PC-3 (cell line): ENCODE results near the gene ZNF117.
"Not testable (repeated sequence)": the region's sequence is repeated elsewhere in the genome, so short reads cannot be mapped to it uniquely, and the experiment has no call there.

Experiments used
- CTCF ChIP-seq: fragments of 300-600 bp; sonication (generic); conservative IDR thresholded peaks from 2 replicates; pipeline ENCODE4 v1.5.1; 2017; ENCODE audit warnings: antibody characterized with exemption, low read depth, mild to moderate bottlenecking, low read length
- EZH2 ChIP-seq: fragments of 300-600 bp; sonication (generic); IDR thresholded peaks from one replicate; pipeline ENCODE4 v1.6.1; 2017; ENCODE audit warnings: antibody characterized with exemption, mild to moderate bottlenecking, low read length; ENCODE audit not compliant: unreplicated experiment
- EZH2phosphoT487 ChIP-seq: fragments of 300-600 bp; sonication (generic); IDR thresholded peaks from 2 replicates; pipeline ENCODE4 v1.6.1; 2018; ENCODE audit warnings: mild to moderate bottlenecking, antibody characterized with exemption, low read length, borderline replicate concordance

GRCh38 chr7:65025023-65025422, 34.2 kb upstream of the ZNF117 start:
- not testable (repeated sequence) for TF ChIP-seq CTCF, EZH2, EZH2phosphoT487
